CD4-positive, CD25-positive, alpha-beta regulatory T cell (primary cell): ENCODE data around the gene KANK3. TPM values are rescaled to one million over a fixed set of nuclear protein-coding genes. Genes with fewer than 3 reads are reported as not detected.

Source experiments
- ATAC-seq, 2 donors: fragments of 150-1000 bp; cut with Tn5 transposase; one replicate each; pipeline ENCODE4 v1.10.0; 2021; ENCODE audit warnings: low read depth in 2 of 2, moderate number of reproducible peaks in 2 of 2, moderate library complexity in 1 of 2
- DNase-seq, 3 donors: peaks; one replicate each; pipeline versions ENCODE4 v3.0.0 to v3.0.0-alpha.2; 2012 to 2022; ENCODE audit warnings: mixed read lengths in 1 of 3
- H3K27ac ChIP-seq: one replicate; pipeline ENCODE4 v1.7.0; 2013; ENCODE audit warnings: mild to moderate bottlenecking, low read length; ENCODE audit not compliant: insufficient read depth, poor library complexity, severe bottlenecking
- H3K27me3 ChIP-seq: one replicate; pipeline ENCODE4 v1.7.0; 2013; ENCODE audit warnings: low read length; ENCODE audit not compliant: control insufficient read depth, insufficient read depth
- H3K36me3 ChIP-seq: one replicate; pipeline ENCODE4 v1.7.0; 2013; ENCODE audit warnings: mild to moderate bottlenecking, low read length, moderate library complexity; ENCODE audit not compliant: control insufficient read depth, insufficient read depth
- H3K4me1 ChIP-seq: 2 replicates; pipeline ENCODE4 v1.7.0; 2013; ENCODE audit warnings: mild to moderate bottlenecking, low read length; ENCODE audit not compliant: insufficient read depth, control insufficient read depth, poor library complexity, severe bottlenecking
- H3K4me3 ChIP-seq: one replicate; pipeline ENCODE4 v1.7.0; 2013; ENCODE audit warnings: low read depth, mild to moderate bottlenecking, low read length, moderate library complexity
- H3K9me3 ChIP-seq, 2 experiments: 1 replicate in 1 of 2; 2 replicates in 1 of 2; pipeline ENCODE4 v1.7.0; 2013; ENCODE audit warnings: low read length in 2 of 2, mild to moderate bottlenecking in 1 of 2, moderate library complexity in 1 of 2; ENCODE audit not compliant: control insufficient read depth in 2 of 2
- H3K27ac Mint-ChIP-seq, 3 donors: one replicate each; pipeline ENCODE4 v1.8.0; 2020 to 2022; ENCODE audit warnings: mild to moderate bottlenecking in 3 of 3, mixed read lengths in 3 of 3, moderate library complexity in 2 of 3
- H3K27me3 Mint-ChIP-seq: one replicate; pipeline ENCODE4 v1.8.0; 2022; ENCODE audit warnings: mild to moderate bottlenecking, mixed read lengths
- H3K36me3 Mint-ChIP-seq: one replicate; pipeline ENCODE4 v1.8.0; 2020; ENCODE audit warnings: mixed read lengths
- H3K4me1 Mint-ChIP-seq, 4 donors: one replicate each; pipeline ENCODE4 v1.8.0; 2020 to 2022; ENCODE audit warnings: mixed read lengths in 4 of 4, mild to moderate bottlenecking in 1 of 4
- H3K4me3 Mint-ChIP-seq, 4 donors: one replicate each; pipeline ENCODE4 v1.8.0; 2020 to 2022; ENCODE audit warnings: mild to moderate bottlenecking in 4 of 4, mixed read lengths in 4 of 4, moderate library complexity in 3 of 4
- H3K9me3 Mint-ChIP-seq, 7 donors: one replicate each; pipeline ENCODE4 v1.8.0; 2020 to 2022; ENCODE audit warnings: mixed read lengths in 7 of 7, mild to moderate bottlenecking in 3 of 7, moderate library complexity in 2 of 7
- polyA plus RNA-seq, 4 donors: library from polyadenylated mRNA; unstranded; fragments of 300-500 nt; fragmentation: Illumina TruSeq; gene quantifications; one replicate each; pipeline ENCODE4 v1.2.3, GENCODE V29; 2021
- total RNA-seq: library from RNA; stranded (reverse); gene quantifications from one replicate; pipeline ENCODE4 v1.2.3, GENCODE V29; 2022

The KANK3 gene
- total and polyA plus RNA-seq, 5 donors from 2014 or later = 0.40 to 4.4 (median 1.0) TPM

GRCh38 chr19:8308891-8309291, 34.2 kb downstream of the KANK3 start:
- Mint-ChIP-seq H3K4me3 (peak overlapping the region; percentile 92 to 99 (median 94)), H3K27ac (peak overlapping the region; percentile 48 to 95 (median 91)), H3K9me3 (peaks cover 0 to 1% (median 0%) of the 10 kb centered on the region in 7 donors), H3K4me1 (peaks cover 12 to 46% (median 19%) of the 10 kb centered on the region in 4 donors), H3K36me3 (no peaks in the 10 kb centered on the region), H3K27me3 (no peaks in the 10 kb centered on the region)
- ATAC-seq = no peak
- H3K36me3 ChIP-seq = peaks cover 14% of the 10 kb centered on the region
- H3K27ac ChIP-seq = peak overlapping the region; percentile 82
- H3K9me3 ChIP-seq = no peaks in the 10 kb centered on the region
- H3K4me1 ChIP-seq = peaks cover 40% of the 10 kb centered on the region
- DNase-seq = no peak
- no peaks in the 10 kb centered on the region for H3K27me3 ChIP-seq
- peak overlapping the region; percentile 94 for H3K4me3 ChIP-seq

GRCh38 chr19:8307965-8308866, 34.8 kb downstream of the KANK3 start, which contains the start of gene CD320:
CD320 (minus strand) TSS chr19:8308358; CDS start chr19:8308290, 68 bp downstream.
- H3K4me3 ChIP-seq = peak within 1 kb of the TSS; percentile 94
- peak within 1 kb of the TSS; percentile 92 to 99 (median 94) for H3K4me3 Mint-ChIP-seq
- DNase-seq (peak; percentile 79 to 93 (median 90)), ATAC-seq (peak; percentile 91 to 94)
- H3K27ac Mint-ChIP-seq = peak within 1 kb of the TSS; percentile 92 to 95 (median 95)
- H3K27ac ChIP-seq = peak within 1 kb of the TSS; percentile 82
- H3K36me3 Mint-ChIP-seq = no peaks in the 10 kb centered on the region
- H3K9me3 Mint-ChIP-seq = peaks cover 0 to 1% (median 0%) of the 10 kb centered on the region in 7 donors
- peaks cover 11% of the 10 kb centered on the region for H3K36me3 ChIP-seq
- H3K27me3 ChIP-seq = no peaks in the 10 kb centered on the region
- H3K4me1 Mint-ChIP-seq = peaks cover 12 to 46% (median 19%) of the 10 kb centered on the region in 4 donors
- no peaks in the 10 kb centered on the region for H3K9me3 ChIP-seq
- H3K4me1 ChIP-seq = peaks cover 40% of the 10 kb centered on the region
- H3K27me3 Mint-ChIP-seq = no peaks in the 10 kb centered on the region

- Histone ChIP-seq H3K27ac (peak overlapping the region; percentile 82), H3K9me3 (no peaks in the 10 kb centered on the region), H3K27me3 (no peaks in the 10 kb centered on the region), H3K4me1 (peaks cover 40% of the 10 kb centered on the region), H3K36me3 (peaks cover 13% of the 10 kb centered on the region), H3K4me3 (peak overlapping the region; percentile 94)
- H3K9me3 Mint-ChIP-seq = peaks cover 0 to 1% (median 0%) of the 10 kb centered on the region in 7 donors
- peak overlapping the region; percentile 92 to 99 (median 94) for H3K4me3 Mint-ChIP-seq
- H3K4me1 Mint-ChIP-seq = peaks cover 12 to 46% (median 19%) of the 10 kb centered on the region in 4 donors
- H3K36me3 Mint-ChIP-seq = no peaks in the 10 kb centered on the region
- H3K27me3 Mint-ChIP-seq = no peaks in the 10 kb centered on the region
- H3K27ac Mint-ChIP-seq = peak overlapping the region; percentile 92 to 95 (median 95)
- peak in 1 of 3 donors; percentile 1 for DNase-seq
- ATAC-seq = no peak
These were observed 35.6 kb downstream of the KANK3 start for GRCh38 chr19:8307400-8307964.

GRCh38 chr19:8306235-8307054, 36.6 kb downstream of the KANK3 start:
- Mint-ChIP-seq H3K4me3 (peak overlapping the region; percentile 92 to 99 (median 94)), H3K36me3 (no peaks in the 10 kb centered on the region), H3K9me3 (peaks cover 0 to 1% (median 0%) of the 10 kb centered on the region in 7 donors), H3K4me1 (peaks cover 12 to 46% (median 19%) of the 10 kb centered on the region in 4 donors), H3K27me3 (no peaks in the 10 kb centered on the region), H3K27ac (peak overlapping the region in 2 of 3 donors; percentile 95)
- H3K4me3 ChIP-seq = peak overlapping the region; percentile 32
- no peaks in the 10 kb centered on the region for H3K9me3 ChIP-seq
- H3K36me3 ChIP-seq = peaks cover 13% of the 10 kb centered on the region
- H3K27me3 ChIP-seq = no peaks in the 10 kb centered on the region
- ATAC-seq = no peak
- H3K4me1 ChIP-seq = peaks cover 40% of the 10 kb centered on the region
- DNase-seq = peak in 1 of 3 donors; percentile 1
- H3K27ac ChIP-seq = peak overlapping the region; percentile 82

- peaks cover 12 to 44% (median 19%) of the 10 kb centered on the region in 4 donors for H3K4me1 Mint-ChIP-seq
- Histone ChIP-seq H3K4me3 (no peak overlapping the region), H3K27me3 (no peaks in the 10 kb centered on the region), H3K36me3 (peaks cover 7% of the 10 kb centered on the region), H3K27ac (no peak overlapping the region), H3K4me1 (peaks cover 40% of the 10 kb centered on the region), H3K9me3 (no peaks in the 10 kb centered on the region)
- ATAC-seq = no peak
- DNase-seq = peak in 1 of 3 donors; percentile 0
- H3K36me3 Mint-ChIP-seq = no peaks in the 10 kb centered on the region
- H3K9me3 Mint-ChIP-seq = peaks cover 0 to 1% (median 0%) of the 10 kb centered on the region in 7 donors
- H3K4me3 Mint-ChIP-seq = peak overlapping the region in 3 of 4 donors; percentile 75 to 99 (median 92)
- peak overlapping the region in 2 of 3 donors; percentile 84 to 85 for H3K27ac Mint-ChIP-seq
- no peaks in the 10 kb centered on the region for H3K27me3 Mint-ChIP-seq
These were observed 37.3 kb downstream of the KANK3 start for GRCh38 chr19:8305798-8306197.

- Histone ChIP-seq H3K27ac (no peak overlapping the region), H3K9me3 (no peaks in the 10 kb centered on the region), H3K4me3 (no peak overlapping the region), H3K36me3 (peaks cover 4% of the 10 kb centered on the region), H3K4me1 (peaks cover 40% of the 10 kb centered on the region), H3K27me3 (no peaks in the 10 kb centered on the region)
- Mint-ChIP-seq H3K36me3 (no peaks in the 10 kb centered on the region), H3K4me3 (peak overlapping the region in 2 of 4 donors; percentile 29 to 75), H3K9me3 (peaks cover 0 to 1% (median 0%) of the 10 kb centered on the region in 7 donors), H3K4me1 (peaks cover 12 to 44% (median 19%) of the 10 kb centered on the region in 4 donors), H3K27me3 (no peaks in the 10 kb centered on the region), H3K27ac (no peak overlapping the region)
- DNase-seq = peak in 1 of 3 donors; percentile 1
- no peak for ATAC-seq
These were observed 38.0 kb downstream of the KANK3 start for GRCh38 chr19:8304841-8305621.
